Measurements from ENCODE around the gene MLYCD. TPM values are rescaled to one million over a fixed set of nuclear protein-coding genes. Genes with fewer than 3 reads are reported as not detected.

Gene MLYCD
- total RNA-seq, 1 donor from 2014 or later = 2.8 TPM

DNA sequence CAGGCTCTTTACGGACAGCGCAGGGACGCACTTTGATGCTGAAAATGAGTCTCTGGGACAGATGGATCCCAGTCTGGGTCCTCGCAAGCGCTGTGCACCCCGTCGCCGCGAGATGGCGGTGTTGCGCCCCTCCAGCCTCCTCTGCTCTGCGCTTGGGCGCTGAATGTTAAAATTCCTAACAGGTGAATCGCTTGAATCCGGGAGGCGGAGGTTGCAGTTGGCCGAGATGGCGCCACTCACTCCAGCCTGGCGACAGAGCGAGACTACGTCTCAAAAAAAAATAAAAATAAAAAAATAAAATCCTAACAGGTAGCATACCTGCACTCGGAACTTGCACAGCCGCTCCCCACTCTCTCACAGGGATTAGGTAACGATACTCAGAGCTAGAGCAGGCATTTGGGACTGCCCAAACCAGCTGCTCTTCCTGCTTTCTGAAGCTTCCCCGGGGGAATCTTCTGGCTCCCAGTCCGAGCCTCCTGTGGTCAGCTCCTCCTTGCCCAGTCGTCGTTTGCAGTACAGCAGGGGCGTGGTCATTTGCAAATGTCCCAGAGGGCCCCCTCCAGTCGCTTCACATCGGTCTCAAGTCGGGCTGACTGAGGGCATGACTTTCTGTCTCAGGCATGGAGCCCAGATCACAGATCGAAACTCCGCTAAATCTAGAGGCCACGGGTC, 27.9 kb downstream of the MLYCD start:
- DNase-seq (ENCODE audit: low read depth) = peak; percentile 31
- peak overlapping the region; percentile 82 for H3K4me2 ChIP-seq (ENCODE audit: low read length)
- peak overlapping the region; percentile 54 for H3K4me3 ChIP-seq (ENCODE audit: insufficient read depth, low read depth, low read length)
- H4K20me1 ChIP-seq (ENCODE audit: insufficient read depth, low read length) = no peaks in the 10 kb centered on the region
- peak overlapping the region; percentile 62 for H3K27ac Mint-ChIP-seq (ENCODE audit: unreplicated experiment)
- peak overlapping the region; percentile 59 for H2AFZ ChIP-seq (ENCODE audit: low read depth, low read length)
- no peak overlapping the region for H3K4me3 Mint-ChIP-seq (ENCODE audit: unreplicated experiment)
- no peak overlapping the region for H3K27ac ChIP-seq (ENCODE audit: low read depth, low read length)
- TF ChIP-seq EZH2 (IDR thresholded peaks at IDR 0.05; ENCODE audit: insufficient read depth, low read length) = no peak
- TF ChIP-seq, protein P1, sequence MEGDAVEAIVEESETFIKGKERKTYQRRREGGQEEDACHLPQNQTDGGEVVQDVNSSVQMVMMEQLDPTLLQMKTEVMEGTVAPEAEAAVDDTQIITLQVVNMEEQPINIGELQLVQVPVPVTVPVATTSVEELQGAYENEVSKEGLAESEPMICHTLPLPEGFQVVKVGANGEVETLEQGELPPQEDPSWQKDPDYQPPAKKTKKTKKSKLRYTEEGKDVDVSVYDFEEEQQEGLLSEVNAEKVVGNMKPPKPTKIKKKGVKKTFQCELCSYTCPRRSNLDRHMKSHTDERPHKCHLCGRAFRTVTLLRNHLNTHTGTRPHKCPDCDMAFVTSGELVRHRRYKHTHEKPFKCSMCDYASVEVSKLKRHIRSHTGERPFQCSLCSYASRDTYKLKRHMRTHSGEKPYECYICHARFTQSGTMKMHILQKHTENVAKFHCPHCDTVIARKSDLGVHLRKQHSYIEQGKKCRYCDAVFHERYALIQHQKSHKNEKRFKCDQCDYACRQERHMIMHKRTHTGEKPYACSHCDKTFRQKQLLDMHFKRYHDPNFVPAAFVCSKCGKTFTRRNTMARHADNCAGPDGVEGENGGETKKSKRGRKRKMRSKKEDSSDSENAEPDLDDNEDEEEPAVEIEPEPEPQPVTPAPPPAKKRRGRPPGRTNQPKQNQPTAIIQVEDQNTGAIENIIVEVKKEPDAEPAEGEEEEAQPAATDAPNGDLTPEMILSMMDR (IDR thresholded peaks at IDR 0.05; ENCODE audit: insufficient read depth, low read depth, low read length) = peak; percentile 88
- peaks cover 2% of the 10 kb centered on the region for H3K27me3 ChIP-seq (ENCODE audit: insufficient read depth, low read length)
- H3K4me1 ChIP-seq (ENCODE audit: insufficient read depth, low read length) = peaks cover 4% of the 10 kb centered on the region
- no peaks in the 10 kb centered on the region for H3K36me3 ChIP-seq (ENCODE audit: insufficient read depth, low read length)
- peak; percentile 49 for FAIRE-seq
- H3K79me2 ChIP-seq (ENCODE audit: insufficient read depth, low read length) = no peaks in the 10 kb centered on the region
- H3K9ac ChIP-seq (ENCODE audit: low read length) = no peak overlapping the region
- no peaks in the 10 kb centered on the region for H3K9me3 Mint-ChIP-seq (ENCODE audit: unreplicated experiment)
- H3K9me3 ChIP-seq (ENCODE audit: insufficient read depth, low read depth, low read length) = no peaks in the 10 kb centered on the region
- peaks cover 8% of the 10 kb centered on the region for H3K27me3 Mint-ChIP-seq (ENCODE audit: low read depth, unreplicated experiment)
- peaks cover 13% of the 10 kb centered on the region for H3K36me3 Mint-ChIP-seq (ENCODE audit: low read depth, unreplicated experiment)
- H3K4me1 Mint-ChIP-seq (ENCODE audit: low read depth, unreplicated experiment) = peaks cover 3% of the 10 kb centered on the region

DNA sequence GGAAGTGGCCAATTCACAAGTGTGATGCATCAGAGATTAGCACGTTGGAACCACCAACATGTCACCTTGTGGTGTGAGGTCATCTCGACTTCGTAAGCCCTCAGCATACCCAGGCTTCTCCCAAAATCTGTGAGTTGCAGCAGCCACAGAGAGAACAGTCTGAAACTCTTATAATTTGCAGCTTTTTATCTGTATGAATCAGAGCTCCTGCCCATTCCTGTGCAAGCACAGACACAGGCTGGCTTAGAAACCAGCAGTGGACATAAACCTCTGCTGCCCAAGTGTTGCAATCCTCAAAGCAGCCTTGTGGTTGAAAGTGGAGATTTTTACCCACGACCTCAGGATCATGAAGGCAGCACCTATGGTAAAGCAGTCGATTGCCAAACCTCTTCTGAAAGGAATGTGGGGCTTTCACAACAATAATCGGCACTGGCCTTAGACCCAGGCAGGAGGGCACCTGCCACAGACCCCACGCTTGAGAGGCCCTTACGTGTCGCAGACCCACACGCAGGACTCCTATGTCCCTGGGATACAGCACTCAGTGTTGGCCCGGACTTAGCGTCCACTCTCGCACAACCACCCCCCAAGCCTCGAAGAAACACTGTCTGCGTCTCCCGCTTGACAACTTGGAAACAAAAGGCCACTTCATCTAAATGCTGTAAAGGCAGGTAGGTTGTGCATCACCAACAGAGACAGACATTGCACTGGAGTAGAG, 29.6 kb downstream of the MLYCD start:
- Histone ChIP-seq H2AFZ (ENCODE audit: low read depth, low read length) (no peak overlapping the region), H3K4me1 (ENCODE audit: insufficient read depth, low read length) (peaks cover 5% of the 10 kb centered on the region), H3K27me3 (ENCODE audit: insufficient read depth, low read length) (peaks cover 2% of the 10 kb centered on the region), H3K27ac (ENCODE audit: low read depth, low read length) (no peak overlapping the region), H3K4me3 (ENCODE audit: insufficient read depth, low read depth, low read length) (no peak overlapping the region), H4K20me1 (ENCODE audit: insufficient read depth, low read length) (no peaks in the 10 kb centered on the region), H3K9me3 (ENCODE audit: insufficient read depth, low read depth, low read length) (no peaks in the 10 kb centered on the region), H3K4me2 (ENCODE audit: low read length) (no peak overlapping the region), H3K79me2 (ENCODE audit: insufficient read depth, low read length) (no peaks in the 10 kb centered on the region), H3K36me3 (ENCODE audit: insufficient read depth, low read length) (no peaks in the 10 kb centered on the region), H3K9ac (ENCODE audit: low read length) (no peak overlapping the region)
- no peak for FAIRE-seq
- TF ChIP-seq, protein P1 (IDR thresholded peaks at IDR 0.05; ENCODE audit: insufficient read depth, low read depth, low read length) = no peak
- no peak for TF ChIP-seq EZH2 (IDR thresholded peaks at IDR 0.05; ENCODE audit: insufficient read depth, low read length)
- Mint-ChIP-seq H3K27me3 (ENCODE audit: low read depth, unreplicated experiment) (peaks cover 8% of the 10 kb centered on the region), H3K9me3 (ENCODE audit: unreplicated experiment) (no peaks in the 10 kb centered on the region), H3K27ac (ENCODE audit: unreplicated experiment) (no peak overlapping the region), H3K4me3 (ENCODE audit: unreplicated experiment) (no peak overlapping the region), H3K4me1 (ENCODE audit: low read depth, unreplicated experiment) (peaks cover 6% of the 10 kb centered on the region), H3K36me3 (ENCODE audit: low read depth, unreplicated experiment) (peaks cover 8% of the 10 kb centered on the region)
- peak; percentile 66 for DNase-seq (ENCODE audit: low read depth)

Data from astrocyte (in vitro differentiated cells and primary cell).